IPS-18a (cell line): ENCODE results near the gene CFAP206.

ENCODE experiments used
- H3K27ac ChIP-seq: one replicate; pipeline ENCODE4 v1.5.1; 2013; ENCODE audit warnings: low read length
- H3K27me3 ChIP-seq: one replicate; pipeline ENCODE4 v1.6.1; 2013; ENCODE audit warnings: mild to moderate bottlenecking, low read length; ENCODE audit not compliant: control insufficient read depth, insufficient read depth
- H3K36me3 ChIP-seq: one replicate; pipeline ENCODE4 v1.6.1; 2013; ENCODE audit warnings: low read depth, low read length; ENCODE audit not compliant: control insufficient read depth
- H3K4me1 ChIP-seq: one replicate; pipeline ENCODE4 v1.6.1; 2013; ENCODE audit warnings: low read depth, low read length; ENCODE audit not compliant: control insufficient read depth
- H3K4me3 ChIP-seq: one replicate; pipeline ENCODE4 v1.5.1; 2013; ENCODE audit warnings: low read length
- H3K9ac ChIP-seq: one replicate; pipeline ENCODE4 v1.6.1; 2013; ENCODE audit warnings: mild to moderate bottlenecking, low read length, moderate library complexity
- H3K9me3 ChIP-seq: one replicate; pipeline ENCODE4 v1.6.1; 2013; ENCODE audit warnings: low read depth, low read length; ENCODE audit not compliant: control insufficient read depth

The CFAP206 gene

GRCh38 chr6:87430499-87430898, 22.7 kb downstream of the CFAP206 start:
- Histone ChIP-seq H3K27ac (no peak overlapping the region), H3K36me3 (no peaks in the 10 kb centered on the region), H3K9ac (no peak overlapping the region), H3K9me3 (no peaks in the 10 kb centered on the region), H3K27me3 (no peaks in the 10 kb centered on the region), H3K4me1 (no peaks in the 10 kb centered on the region), H3K4me3 (no peak overlapping the region)

GRCh38 chr6:87431263-87431662, 23.5 kb downstream of the CFAP206 start:
- Histone ChIP-seq H3K36me3 (no peaks in the 10 kb centered on the region), H3K4me1 (no peaks in the 10 kb centered on the region), H3K27ac (no peak overlapping the region), H3K4me3 (no peak overlapping the region), H3K27me3 (no peaks in the 10 kb centered on the region), H3K9me3 (no peaks in the 10 kb centered on the region), H3K9ac (no peak overlapping the region)

GRCh38 chr6:87436435-87436834, 28.7 kb downstream of the CFAP206 start:
- no peak overlapping the region for H3K27ac ChIP-seq
- H3K9me3 ChIP-seq, result no peaks in the 10 kb centered on the region
- H3K4me3 ChIP-seq, result no peak overlapping the region
- H3K36me3 ChIP-seq, result no peaks in the 10 kb centered on the region
- H3K27me3 ChIP-seq, result no peaks in the 10 kb centered on the region
- no peaks in the 10 kb centered on the region for H3K4me1 ChIP-seq
- no peak overlapping the region for H3K9ac ChIP-seq

DNA sequence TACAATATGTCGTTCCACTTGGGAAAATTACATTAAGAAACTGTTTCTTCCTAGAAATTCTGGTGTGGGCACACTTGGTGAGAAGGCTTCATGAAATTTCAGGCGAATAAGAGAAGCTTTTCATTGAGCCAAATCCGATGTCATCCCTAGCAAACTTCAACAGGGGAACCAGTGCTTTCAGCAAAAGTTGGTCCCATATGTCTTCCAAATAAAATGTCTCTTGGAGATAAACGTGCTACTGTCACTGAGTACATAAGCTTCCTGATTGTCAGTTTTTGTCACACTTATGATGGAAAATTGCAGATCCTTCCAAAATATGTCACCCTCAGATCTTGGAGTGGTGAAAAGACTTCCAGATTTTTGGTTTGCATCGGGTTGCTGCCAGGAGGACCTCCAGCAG, 33.9 kb downstream of the CFAP206 start:
- Histone ChIP-seq H3K4me1 (peaks cover 9% of the 10 kb centered on the region), H3K9ac (no peak overlapping the region), H3K4me3 (no peak overlapping the region), H3K36me3 (no peaks in the 10 kb centered on the region), H3K27ac (no peak overlapping the region), H3K27me3 (no peaks in the 10 kb centered on the region), H3K9me3 (no peaks in the 10 kb centered on the region)

- no peak overlapping the region for H3K27ac ChIP-seq
Measured at GRCh38 chr6:87444362-87444761, 36.6 kb downstream of the CFAP206 start.

GRCh38 chr6:87465051-87465450, 57.3 kb downstream of the CFAP206 start:
- Histone ChIP-seq H3K4me1 (no peaks in the 10 kb centered on the region), H3K9ac (no peak overlapping the region), H3K36me3 (no peaks in the 10 kb centered on the region), H3K9me3 (no peaks in the 10 kb centered on the region), H3K4me3 (no peak overlapping the region), H3K27ac (no peak overlapping the region), H3K27me3 (no peaks in the 10 kb centered on the region)

More at GRCh38 chr6:87444362-87444761, 36.6 kb downstream of the CFAP206 start:
- Histone ChIP-seq H3K4me1 (peaks cover 9% of the 10 kb centered on the region), H3K36me3 (no peaks in the 10 kb centered on the region), H3K27me3 (no peaks in the 10 kb centered on the region), H3K9me3 (no peaks in the 10 kb centered on the region), H3K9ac (no peak overlapping the region), H3K4me3 (no peak overlapping the region)

GRCh38 chr6:87472525-87473418, 65.0 kb downstream of the CFAP206 start, which contains the start of gene SLC35A1:
SLC35A1 (plus strand) TSS chr6:87472974; CDS start chr6:87473004, 30 bp downstream.
- Histone ChIP-seq H3K27ac (peak within 1 kb of the TSS; percentile 24), H3K36me3 (no peaks in the 10 kb centered on the region), H3K27me3 (peaks cover 10% of the 10 kb centered on the region), H3K4me3 (peak within 1 kb of the TSS; percentile 97), H3K9me3 (no peaks in the 10 kb centered on the region), H3K9ac (peak within 1 kb of the TSS; percentile 73), H3K4me1 (peaks cover 7% of the 10 kb centered on the region)

DNA sequence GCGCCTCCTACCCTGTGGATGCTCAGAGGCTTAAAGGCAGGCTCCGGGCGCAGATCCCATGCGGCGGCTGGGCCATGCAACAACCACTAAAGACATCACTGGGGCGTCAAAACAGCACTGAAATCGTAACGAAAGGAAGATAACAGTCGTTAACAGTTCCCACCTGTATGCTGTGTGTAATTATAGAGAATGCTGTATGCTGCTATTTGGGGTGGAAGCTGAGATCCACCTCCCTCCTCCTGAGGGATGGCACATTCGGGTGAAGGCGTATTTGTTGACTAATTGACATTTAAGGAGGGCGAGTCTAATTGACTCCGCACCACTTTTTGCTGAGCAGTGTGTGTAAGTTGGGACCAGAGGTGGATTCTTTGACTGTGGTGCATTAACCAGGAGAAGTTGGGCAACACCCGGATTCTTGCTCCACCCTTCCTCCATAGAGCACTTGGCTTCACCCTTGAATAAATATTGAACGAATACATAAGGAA, 65.7 kb downstream of the CFAP206 start:
- Histone ChIP-seq H3K4me1 (peaks cover 7% of the 10 kb centered on the region), H3K27me3 (peaks cover 10% of the 10 kb centered on the region), H3K36me3 (no peaks in the 10 kb centered on the region), H3K27ac (no peak overlapping the region), H3K9ac (peak overlapping the region; percentile 73), H3K4me3 (peak overlapping the region; percentile 97), H3K9me3 (no peaks in the 10 kb centered on the region)

DNA sequence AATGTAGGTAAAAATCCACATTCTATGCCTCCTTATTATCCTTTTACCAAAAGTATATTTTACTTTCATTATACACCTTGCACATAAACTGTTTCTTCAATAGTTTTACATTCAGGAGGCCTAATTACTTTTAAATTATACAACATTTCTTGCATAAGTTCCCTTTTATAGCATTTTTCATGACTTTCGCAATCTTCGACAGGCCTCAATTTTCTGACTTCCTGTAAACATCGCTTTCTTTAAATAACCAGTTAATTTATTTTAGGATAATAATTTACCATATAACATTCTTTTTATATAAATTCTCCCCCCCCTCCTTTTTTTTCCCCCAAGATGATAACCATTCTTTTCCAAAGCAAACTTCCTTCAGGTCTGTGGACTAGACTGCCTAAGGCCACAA, 74.2 kb downstream of the CFAP206 start:
- H3K27ac ChIP-seq, result no peak overlapping the region
- no peak overlapping the region for H3K9ac ChIP-seq
- no peaks in the 10 kb centered on the region for H3K4me1 ChIP-seq
- no peaks in the 10 kb centered on the region for H3K9me3 ChIP-seq
- no peak overlapping the region for H3K4me3 ChIP-seq
- H3K27me3 ChIP-seq, result no peaks in the 10 kb centered on the region
- no peaks in the 10 kb centered on the region for H3K36me3 ChIP-seq

DNA sequence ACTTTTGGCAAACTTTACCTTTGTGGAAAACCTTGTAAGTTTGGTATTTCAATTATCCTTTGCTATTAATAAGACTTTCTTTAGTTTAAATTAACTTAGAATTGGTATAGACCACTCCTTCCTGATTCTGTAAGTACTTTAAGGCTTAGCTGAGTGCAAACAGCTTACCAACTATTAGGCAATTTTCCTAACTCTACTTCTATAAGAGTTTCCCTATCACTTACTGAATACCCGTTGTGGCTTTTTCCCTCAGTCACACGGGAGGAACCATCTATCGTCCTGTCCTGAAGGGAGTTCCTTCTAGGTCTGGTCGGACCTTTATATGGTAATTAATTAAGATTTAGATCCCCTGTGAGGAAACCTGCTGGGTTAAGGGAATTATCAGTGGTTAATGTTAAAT, 74.6 kb downstream of the CFAP206 start:
- H3K4me3 ChIP-seq, result no peak overlapping the region
- H3K27ac ChIP-seq, result no peak overlapping the region
- no peaks in the 10 kb centered on the region for H3K36me3 ChIP-seq
- no peak overlapping the region for H3K9ac ChIP-seq
- H3K4me1 ChIP-seq, result no peaks in the 10 kb centered on the region
- H3K9me3 ChIP-seq, result no peaks in the 10 kb centered on the region
- no peaks in the 10 kb centered on the region for H3K27me3 ChIP-seq

- Histone ChIP-seq H3K4me1 (no peaks in the 10 kb centered on the region), H3K9ac (no peak overlapping the region), H3K27me3 (no peaks in the 10 kb centered on the region), H3K36me3 (no peaks in the 10 kb centered on the region), H3K9me3 (no peaks in the 10 kb centered on the region), H3K4me3 (no peak overlapping the region), H3K27ac (peak overlapping the region; percentile 2)
Measured at GRCh38 chr6:87483929-87484328, 76.2 kb downstream of the CFAP206 start.

GRCh38 chr6:87484491-87484890, 76.7 kb downstream of the CFAP206 start:
- Histone ChIP-seq H3K4me1 (no peaks in the 10 kb centered on the region), H3K27ac (no peak overlapping the region), H3K27me3 (no peaks in the 10 kb centered on the region), H3K4me3 (no peak overlapping the region), H3K9ac (no peak overlapping the region), H3K9me3 (no peaks in the 10 kb centered on the region), H3K36me3 (no peaks in the 10 kb centered on the region)
